Measurements from ENCODE around the gene PYY.
"Not testable (repeated sequence)": the region's sequence is repeated elsewhere in the genome, so short reads cannot be mapped to it uniquely, and the experiment has no call there.

The PYY gene

DNA sequence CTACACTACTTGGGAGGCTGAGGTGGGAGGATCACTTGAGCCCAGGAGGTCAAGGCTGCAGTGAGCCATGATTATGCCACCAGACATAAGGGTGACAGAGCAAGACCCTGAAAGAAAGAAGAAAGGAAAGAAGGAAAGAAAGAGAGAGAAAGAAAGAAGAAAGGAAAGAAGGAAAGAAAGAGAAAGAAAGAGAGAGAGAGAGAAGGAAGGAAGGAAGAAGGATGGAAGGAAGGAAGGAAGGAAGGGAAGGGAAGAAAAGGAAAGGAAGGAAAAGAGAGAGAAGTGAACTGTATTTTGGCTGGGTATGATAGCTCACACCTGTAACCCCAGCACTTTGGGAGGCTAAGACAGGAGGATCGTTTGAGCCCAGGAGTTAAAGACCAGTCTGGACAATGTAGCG, 24.3 kb upstream of the PYY start:
- ATAC-seq, result no peak
- DNase-seq, result no peak

DNA sequence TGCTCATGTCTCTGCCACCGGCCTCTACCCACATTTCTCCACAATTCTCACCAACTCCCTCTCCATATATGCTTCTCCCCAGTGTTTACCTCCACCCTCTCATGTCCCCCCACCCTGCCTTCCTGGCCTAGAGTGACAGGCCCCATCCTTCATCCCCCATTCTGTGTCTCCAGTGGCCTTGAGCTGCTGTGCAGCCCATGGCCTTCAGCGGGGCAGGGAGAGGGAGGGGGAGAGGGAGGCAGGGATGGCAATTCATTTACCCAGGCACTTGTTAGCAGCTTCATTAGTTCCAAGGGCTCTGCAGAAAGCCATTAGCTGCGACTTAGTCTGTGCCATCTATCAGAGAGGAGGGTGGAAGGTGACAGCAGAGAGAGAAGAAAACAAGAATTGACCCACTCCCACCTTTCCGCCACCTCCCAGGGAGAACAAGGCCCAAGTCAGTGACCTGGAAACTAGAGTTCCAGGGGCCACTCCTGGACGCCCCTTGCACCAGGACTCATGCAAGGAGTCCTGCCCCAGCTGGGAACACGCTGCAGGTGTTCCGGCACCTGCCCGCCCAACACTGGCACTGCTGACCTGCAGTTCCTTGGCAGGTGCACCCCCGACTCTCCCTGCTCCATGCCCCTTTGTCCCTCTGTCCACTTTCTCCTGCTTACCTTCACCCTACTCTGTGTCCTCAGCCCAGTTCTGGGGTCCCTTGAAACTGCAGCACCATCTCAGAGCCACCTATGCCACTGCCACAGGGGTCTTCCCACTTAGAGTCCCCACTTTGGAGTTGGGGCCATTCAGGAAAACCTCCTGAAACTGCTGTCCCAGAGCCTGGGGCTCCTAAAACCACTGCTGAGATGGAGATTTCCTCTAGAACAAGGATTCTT, 23.5 kb upstream of the PYY start:
- DNase-seq, result no peak
- no peak for ATAC-seq

DNA sequence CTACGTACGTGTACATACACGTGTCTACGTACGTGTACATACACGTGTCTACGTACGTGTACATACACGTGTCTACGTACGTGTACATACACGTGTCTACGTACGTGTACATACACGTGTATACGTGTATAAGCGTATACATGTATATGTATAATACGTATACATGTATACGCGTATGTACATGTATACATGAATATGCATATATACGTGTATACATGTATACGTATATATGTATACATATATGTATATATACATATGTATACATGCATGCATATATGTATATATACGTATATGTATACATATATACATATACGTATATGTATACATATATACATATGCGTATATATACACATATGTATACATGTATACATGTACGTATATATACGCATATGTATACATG, 22.2 kb upstream of the PYY start:
- no peak for ATAC-seq
- DNase-seq, result no peak

DNA sequence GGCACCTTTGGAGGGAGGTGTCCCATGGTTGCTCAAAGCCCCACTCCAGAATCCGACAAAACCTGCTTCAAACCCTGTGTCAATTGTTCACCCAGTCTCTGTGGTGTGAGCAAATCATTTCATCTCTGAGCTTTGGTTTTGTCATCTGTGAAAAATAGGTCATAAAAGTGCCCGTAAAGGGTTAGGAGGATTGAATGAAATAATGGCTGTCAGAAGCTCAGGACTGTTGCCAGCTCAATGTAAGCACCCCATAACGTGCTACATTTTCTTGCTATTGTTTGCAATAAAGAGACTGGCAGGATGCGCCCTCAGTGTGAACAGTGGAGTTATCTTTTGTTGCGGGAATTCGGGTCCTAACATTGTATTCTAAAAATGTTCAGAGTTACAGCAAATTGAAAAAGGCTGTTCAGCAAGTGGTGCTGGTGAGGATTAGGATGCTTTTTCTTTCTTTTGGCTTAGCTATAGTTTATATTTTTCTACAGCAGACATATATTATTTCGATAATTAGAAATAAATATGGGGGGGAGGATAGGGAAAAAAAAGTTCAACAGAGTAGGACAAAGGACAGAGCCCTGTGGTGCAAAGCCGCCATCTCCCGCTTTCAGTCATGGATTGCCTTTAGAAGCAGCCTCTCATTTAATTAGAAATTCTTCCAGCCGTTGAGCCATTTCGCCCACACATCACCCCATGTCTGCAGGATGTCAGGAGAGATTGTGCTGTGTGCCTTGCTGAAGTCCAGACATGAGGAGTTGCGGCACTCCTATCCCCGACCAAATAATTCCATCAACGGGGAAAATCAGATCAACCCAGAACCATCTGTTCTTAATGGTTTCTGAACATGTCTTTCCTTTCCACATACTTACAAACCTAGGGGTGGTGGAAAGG, 20.9 kb upstream of the PYY start:
- ATAC-seq (no peak), DNase-seq (no peak)

DNA sequence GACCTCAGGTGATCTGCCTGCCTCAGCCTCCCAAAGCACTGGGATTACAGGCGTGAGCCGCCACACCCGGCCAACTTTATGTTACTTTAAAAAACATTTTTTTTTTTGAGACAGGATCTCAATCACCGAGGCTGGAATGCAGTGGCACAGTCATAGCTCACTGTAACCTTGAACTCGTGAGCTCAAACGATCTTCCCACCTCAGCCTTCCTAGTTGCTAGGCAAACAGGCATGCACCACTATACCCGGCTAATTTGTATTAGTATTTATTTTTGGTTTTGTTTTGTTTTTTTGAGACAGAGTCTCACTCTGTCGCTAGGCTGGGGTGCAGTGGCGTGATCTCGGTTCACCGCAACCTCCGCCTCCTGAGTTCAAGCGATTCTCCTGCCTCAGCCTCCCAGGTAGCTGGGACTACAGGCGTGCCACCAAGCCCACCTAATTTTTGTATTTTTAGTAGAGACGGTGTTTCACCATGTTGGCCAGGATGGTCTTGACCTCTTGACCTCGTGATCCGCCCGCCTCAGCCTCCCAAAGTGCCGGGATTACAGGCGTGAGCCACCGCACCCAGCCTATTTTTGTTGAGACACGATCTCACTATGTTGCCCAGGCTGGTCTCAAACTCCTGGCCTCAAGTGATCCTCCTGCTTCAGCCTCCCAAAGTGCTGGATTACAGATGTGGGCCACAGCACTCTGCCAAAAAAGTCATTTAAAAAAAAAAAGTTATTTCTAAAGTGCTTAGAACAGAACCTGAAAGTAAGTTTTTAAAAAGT, 18.9 kb upstream of the PYY start:
- DNase-seq, ATAC-seq: not testable (repeated sequence)

DNA sequence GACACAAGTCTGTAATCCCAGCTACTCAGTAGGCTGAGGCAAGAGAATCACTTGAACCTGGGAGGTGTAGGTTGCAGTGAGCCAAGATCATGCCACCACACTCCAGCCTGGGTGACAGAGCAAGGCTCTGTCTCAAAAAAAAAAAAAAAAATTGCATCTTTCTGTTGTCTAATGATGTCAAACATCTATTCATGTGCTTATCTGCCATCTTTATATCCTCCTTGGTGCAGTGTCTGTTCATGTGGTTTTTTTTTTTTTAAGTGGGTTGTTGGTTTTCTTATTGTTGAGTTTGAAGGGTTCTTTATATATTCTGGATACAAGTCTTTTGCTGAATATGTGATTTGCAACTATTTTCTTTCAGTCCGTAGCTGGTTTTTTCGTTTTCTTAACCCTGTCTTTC, 17.7 kb upstream of the PYY start:
- ATAC-seq, DNase-seq: not testable (repeated sequence)

DNA sequence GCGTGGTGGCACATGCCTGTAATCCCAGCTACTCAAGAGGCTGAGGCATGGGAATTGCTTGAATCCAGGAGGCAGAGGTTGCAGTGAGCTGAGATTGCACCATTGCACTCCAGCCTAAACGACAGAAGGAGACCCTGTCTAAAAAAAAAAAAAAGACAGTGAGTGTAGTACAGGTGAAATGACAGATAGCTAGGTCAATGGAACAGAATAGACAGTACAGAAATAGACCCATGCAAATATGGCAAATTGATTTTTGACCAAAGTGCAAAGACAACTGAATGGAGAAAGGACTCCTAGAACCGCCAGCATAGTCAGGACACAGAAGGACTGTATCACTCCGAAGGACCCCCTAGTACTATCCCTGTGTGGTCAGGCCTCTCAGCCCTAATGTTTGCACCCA, 16.6 kb upstream of the PYY start:
- ATAC-seq (no peak), DNase-seq (no peak)

DNA sequence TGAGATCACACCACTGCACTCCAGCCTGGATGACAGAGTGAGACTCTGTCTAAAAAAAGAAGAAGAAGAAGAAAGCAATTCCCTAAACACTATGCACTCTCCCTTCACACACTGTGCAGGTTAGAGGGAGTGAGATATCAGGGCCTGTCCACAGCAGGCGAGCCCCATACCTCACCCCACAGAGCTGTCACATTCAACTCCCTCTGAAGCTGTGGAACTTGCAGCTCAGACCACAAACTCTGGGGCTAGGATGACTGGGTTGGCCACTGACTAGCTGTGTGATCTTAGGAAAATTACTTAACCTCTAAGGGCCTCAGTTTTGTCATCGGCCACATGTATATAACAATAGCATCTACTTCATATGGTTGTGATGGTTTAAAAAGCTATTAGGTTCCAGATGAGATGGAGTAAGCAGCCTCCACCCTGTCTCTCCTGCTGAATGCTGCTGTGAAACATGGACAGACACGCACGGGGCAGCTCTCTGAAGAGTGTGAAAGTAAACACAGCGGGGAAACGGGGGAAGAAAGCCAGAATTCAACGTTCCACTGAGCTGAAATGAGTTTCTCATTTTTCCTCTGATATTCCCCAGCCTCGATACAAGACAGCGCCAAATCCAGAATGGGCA, 13.6 kb upstream of the PYY start:
- DNase-seq (no peak), ATAC-seq (peak; percentile 46)

DNA sequence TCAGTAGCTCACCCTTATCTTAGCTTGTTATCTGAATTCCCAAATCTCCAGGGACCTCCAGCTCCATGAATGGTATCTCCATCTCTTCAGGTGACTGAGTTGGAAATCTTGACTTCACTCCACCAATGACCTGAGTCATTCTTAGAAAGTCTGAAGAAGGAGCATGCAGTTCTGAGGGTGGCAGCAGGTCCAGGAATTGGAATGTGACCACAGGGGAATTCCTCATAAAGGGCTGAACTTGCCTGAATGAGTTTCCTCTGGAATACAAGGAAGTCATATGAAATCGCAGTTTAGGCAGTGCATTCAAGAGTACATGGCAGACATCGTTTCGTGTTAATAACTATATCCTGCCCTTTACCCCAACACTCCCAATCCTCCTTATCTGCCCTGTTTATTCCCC, 12.5 kb upstream of the PYY start:
- no peak for DNase-seq
- ATAC-seq, result no peak

DNA sequence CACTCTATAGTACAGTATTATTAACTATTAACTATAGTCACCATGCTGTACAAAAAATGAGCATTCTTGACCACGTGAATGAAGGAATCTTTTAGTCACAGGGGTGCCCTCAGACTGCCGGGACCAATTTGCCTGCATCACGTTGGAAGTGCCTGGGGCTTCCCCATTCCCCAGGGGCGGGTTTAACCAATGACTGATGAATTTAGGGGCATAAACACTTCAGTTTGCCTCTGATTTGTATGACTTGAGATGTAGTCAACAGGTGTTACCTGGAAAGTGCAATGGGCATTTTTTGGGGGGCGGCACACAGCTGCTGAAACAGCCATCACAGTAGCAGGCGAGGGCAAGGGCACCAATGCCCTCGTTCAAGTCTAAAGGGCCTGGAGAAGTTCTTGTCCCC, 8.7 kb upstream of the PYY start:
- ATAC-seq (no peak), DNase-seq (no peak)

DNA sequence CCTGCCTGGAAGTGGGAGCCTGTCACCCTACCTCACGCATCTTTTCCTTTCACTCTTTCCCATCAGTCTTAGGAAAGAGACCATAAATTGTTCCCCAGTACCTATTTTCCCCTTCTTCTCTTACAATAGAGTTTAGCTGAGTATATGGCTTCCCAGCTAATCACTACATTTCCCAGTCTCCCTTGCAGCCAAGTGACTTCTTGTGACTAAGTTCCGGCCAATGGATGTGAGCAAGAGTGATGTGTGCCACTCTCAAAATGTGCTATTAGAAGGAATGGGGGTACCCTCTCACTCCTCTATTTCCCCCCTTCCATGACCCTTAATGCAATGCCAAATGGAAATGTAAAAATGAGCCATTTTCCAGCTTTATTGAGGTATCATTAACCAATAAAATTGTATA, 8.2 kb upstream of the PYY start:
- no peak for ATAC-seq
- no peak for DNase-seq

DNA sequence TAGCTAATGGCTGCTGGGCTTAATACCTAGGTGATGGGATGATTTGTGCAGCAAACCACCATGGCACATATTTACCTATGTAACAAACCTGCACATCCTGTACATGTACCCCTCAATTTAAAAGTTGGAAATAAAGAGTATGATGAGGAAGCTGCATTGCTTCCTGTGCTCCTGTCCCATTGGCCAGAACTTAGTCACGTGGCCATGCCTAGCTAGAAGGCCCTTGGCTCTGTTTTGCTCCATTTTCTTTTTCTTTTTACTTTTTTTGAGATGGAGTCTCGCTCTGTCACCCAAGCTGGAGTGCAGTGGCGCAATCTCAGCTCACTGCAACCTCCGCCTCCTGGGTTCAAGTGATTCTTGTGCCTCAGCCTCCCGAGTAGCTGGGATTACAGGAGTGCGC, 7.6 kb upstream of the PYY start:
- not testable (repeated sequence) for DNase-seq

DNA sequence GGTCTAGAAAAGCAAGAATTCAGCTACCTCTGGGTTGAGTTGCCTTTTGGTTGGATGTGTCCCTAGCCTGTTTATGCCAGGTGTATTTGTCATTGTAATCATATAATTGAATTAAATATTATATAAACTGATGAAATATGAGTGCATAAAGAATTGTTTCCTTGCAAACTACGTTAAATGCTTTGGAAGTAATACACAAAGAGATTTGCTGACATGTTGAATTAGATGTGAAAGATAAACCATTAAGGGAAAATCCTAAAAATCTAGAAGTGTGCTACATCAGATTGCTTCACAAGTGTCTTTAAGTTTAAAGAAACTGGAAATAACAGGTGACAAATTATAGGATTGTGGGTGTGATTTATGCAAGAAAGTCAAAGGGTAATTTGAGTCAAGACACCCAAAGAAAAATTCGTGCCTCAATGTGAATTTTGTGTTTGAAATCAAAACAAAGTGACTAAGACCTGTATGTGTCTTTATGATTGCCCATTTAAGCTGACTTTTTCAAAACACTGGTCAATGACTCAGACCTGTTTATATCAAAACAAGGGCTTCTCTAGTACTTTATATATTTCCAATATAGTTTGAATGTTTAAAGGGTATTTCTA, 5.1 kb upstream of the PYY start:
- DNase-seq, result no peak
- ATAC-seq, result no peak

More for the DNA sequence above, 7.6 kb upstream of the PYY start:
- ATAC-seq, result not testable (repeated sequence)

DNA sequence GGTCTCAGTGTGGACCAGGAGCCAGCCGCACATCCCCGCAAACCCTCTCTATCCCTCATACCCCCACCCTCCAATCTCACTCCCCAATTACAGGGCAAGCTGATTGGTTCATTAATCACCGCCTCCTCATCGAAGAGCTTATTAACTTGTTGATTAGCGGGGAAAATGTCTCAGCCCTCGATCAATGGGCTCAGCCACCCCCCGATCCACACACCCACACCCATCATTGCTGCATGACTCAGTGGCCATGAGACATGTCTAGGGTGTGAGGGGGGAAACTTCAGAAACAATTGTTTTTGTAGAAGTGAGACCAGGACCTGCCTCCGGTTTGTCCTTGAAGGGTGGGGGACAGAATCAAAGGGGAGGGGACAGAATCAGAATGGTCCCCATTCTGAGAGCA, 2.5 kb upstream of the PYY start:
- DNase-seq (no peak), ATAC-seq (no peak)

DNA sequence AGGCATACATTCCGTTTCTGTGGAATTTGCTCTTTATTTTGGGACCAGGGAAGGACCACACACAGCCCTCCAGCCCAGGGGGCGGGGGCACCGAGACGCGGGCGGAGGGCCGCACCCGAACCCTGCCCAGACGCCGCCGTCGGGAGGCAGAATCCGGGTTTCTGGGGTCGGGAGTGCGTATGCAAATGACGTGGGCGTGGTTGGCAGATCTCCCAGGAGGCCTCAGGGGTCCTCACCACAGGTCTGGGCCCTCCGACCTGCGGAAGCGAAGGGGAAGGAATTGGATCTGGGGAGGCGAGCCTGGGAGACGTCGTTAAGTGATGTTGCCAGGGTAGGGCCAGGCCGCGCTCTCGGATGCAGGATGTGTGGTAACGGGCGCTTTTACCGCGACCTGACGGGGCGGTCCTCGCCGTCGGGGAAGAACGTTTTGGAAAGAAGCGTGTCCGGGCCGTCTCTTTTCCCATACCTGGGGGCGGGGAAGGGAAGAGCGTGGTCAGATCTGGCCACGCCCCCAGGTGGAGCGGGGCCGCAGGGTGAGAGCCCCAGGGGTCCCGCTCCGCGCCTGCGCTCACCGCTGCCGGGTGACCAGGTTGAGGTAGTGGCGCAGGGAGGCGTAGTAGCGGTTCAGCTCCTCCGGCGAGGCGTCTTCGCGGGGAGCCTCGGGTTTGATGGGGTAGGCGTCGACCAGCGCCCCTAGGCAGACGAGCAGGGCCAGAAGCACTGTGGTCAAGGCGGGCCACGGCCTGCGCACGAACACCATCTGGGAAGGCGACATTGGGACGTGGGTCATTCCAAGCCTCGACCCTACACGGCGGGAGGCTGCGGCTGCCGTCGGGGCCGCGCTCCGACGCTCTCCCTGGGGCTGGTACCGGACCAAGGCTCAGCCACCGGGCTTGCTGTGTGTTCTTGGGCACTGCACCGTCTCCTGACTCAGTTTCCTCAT, 745 bp downstream of the PYY start:
- DNase-seq, result no peak
- ATAC-seq, result no peak

DNA sequence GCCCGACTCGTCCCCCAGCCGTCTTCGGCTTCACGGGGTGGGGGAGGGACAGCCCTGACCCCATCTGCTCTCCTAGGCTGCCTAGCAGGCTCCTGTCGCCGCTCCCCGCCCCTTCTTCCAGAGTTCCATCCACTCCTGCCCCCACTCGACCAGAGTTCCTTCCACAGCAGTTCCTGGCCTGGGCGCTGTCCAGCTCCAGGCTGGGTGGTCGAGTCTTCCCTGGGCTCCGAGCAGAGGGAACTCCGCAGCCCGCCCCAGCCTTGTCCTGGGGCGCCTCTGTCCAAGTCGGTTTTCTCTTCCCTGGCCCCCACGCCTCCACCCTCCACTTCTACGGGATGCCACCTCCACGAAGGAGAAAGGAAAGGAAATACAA, 1.4 kb downstream of the PYY start:
- ATAC-seq, result no peak
- no peak for DNase-seq

DNA sequence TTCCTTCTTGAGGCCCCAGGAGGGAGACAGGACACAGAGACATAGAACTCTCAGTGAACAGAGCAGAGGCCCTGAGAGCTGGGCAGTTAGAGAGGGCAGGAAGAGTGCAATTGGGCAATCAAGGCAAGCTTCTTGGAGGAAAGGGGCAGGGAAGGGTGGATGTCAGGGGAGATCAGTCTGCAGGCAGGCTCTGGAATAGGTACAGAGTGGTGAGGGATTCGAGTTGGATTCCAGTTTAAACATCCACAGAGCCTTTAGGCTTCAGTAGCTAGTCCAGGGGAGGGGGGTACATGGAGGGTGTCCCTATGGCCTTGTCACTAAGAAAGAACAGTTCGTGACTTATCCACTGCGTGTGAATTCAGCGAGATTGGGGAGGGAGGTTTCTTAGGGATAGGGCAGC, 2.0 kb downstream of the PYY start:
- no peak for ATAC-seq
- DNase-seq, result no peak

DNA sequence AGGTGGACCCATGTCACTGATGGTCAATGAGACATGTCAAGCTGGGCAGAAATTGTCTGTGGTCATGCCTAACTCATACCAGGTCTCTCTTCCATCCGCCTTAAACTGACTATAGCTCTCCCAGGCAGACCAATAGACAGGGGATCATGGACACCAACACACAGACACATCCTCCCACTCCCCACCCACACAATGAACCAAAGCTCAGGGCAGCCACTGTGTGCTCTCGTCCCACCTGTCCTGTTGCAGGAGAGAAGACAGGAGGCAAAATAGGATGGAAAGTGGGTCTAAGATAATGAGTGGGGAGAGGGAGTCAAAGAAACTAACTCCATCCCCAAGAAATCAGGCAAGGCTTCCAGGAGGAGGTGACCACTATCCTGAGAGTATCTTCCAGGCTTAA, 3.2 kb downstream of the PYY start:
- no peak for DNase-seq
- no peak for ATAC-seq

DNA sequence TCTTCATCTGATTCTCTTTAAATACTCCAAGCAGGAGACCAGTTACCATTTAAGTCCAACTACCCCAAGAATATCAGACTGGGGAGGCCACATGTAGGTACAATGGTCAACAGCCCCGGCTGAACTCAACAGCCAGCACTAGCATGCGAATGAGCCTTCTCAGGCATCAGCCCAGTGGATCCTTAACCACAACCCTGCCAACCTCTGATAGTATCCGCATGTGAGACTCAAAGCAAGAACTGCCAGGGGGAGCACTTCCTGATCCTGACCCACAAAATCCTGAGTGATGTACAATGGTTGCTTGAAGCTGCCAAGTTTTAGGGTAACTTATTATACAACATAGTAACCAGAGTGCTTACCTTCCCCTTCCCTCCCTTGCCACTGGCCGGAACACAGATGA, 4.0 kb downstream of the PYY start:
- DNase-seq, result no peak
- ATAC-seq, result no peak

DNA sequence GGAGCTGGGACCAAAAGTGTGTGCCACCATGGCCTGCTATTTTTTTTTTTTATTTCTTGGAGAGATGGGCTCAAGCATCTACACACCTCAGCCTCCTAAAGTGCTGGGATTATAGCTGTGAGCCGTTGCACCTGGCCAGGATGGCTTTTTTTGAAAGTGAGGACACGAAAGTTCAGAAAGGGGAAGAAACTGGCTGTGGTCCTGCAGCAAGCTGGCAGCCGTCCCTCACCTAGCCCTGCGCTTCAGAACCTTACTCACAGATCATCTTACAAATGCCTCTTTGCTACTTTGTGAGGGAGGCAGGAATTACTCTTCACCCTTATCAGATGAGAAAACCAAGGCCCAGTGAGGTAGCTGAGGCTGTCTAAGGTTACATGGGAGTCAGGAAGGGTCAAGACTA, 7.0 kb downstream of the PYY start:
- ATAC-seq, result no peak

More for the DNA sequence above, 7.0 kb downstream of the PYY start:
- no peak for DNase-seq

All from stimulated activated naive CD8-positive, alpha-beta T cell treated with anti-CD3 and anti-CD28 coated beads, Interleukin-15, Interleukin-2, amounts not matched to agents 100 U/mL and 50 U/mL, for 24 hours (primary cell).